HepG2 (cell line): ENCODE measurements around the gene DHH. TPM values are rescaled to one million over a fixed set of nuclear protein-coding genes. Genes with fewer than 3 reads are reported as not detected.

Experiments
- ARNT2 ChIP-seq: sonication (generic); formaldehyde crosslinking; IDR thresholded peaks from 2 replicates; pipeline ENCODE4 v1.8.0; 2022; ENCODE audit warnings: mild to moderate bottlenecking, low read depth, missing genetic modification reagents, moderate library complexity
- ETV6 ChIP-seq: sonication (generic); formaldehyde crosslinking; conservative IDR thresholded peaks from 2 replicates; pipeline ENCODE4 v1.4.0; 2020; ENCODE audit warnings: missing genetic modification reagents
- GTF3A ChIP-seq: sonication (generic); formaldehyde crosslinking; conservative IDR thresholded peaks from 2 replicates; pipeline ENCODE4 v1.4.0; 2020; ENCODE audit warnings: mild to moderate bottlenecking, missing genetic modification reagents
- HOXD1 ChIP-seq: sonication (generic); formaldehyde crosslinking; IDR thresholded peaks from 2 replicates; pipeline ENCODE4 v1.5.0; 2020; ENCODE audit warnings: missing genetic modification reagents
- KDM5B ChIP-seq: sonication (generic); formaldehyde crosslinking; IDR thresholded peaks from 2 replicates; pipeline ENCODE4 v1.4.0; 2020; ENCODE audit warnings: missing genetic modification reagents, mild to moderate bottlenecking, borderline replicate concordance
- MAFG ChIP-seq: sonication (generic); formaldehyde crosslinking; IDR thresholded peaks from 2 replicates; pipeline ENCODE4 v1.5.1; 2020; ENCODE audit warnings: mild to moderate bottlenecking, missing genetic modification reagents
- MEF2D ChIP-seq: sonication (generic); formaldehyde crosslinking; IDR thresholded peaks from 2 replicates; pipeline ENCODE4 v1.5.1; 2020; ENCODE audit warnings: mild to moderate bottlenecking, missing genetic modification reagents
- MTF1 ChIP-seq: sonication (generic); formaldehyde crosslinking; IDR thresholded peaks from 2 replicates; pipeline ENCODE4 v1.5.0; 2020; ENCODE audit warnings: missing genetic modification reagents
- NONO ChIP-seq, 2 experiments: fragments of 450-650 bp in 1 of 2; sonication (generic) in 1 of 2; formaldehyde crosslinking in 1 of 2; IDR thresholded peaks in 1 of 2; conservative IDR thresholded peaks in 1 of 2; 2 replicates each; pipeline versions ENCODE4 v1.6.1 to v1.8.0; 2017 to 2022; ENCODE audit warnings: mild to moderate bottlenecking in 1 of 2, missing genetic modification reagents in 1 of 2, moderate library complexity in 1 of 2
- NPAS2 ChIP-seq: sonication (generic); formaldehyde crosslinking; IDR thresholded peaks from 2 replicates; pipeline ENCODE4 v1.8.0; 2022; ENCODE audit warnings: mild to moderate bottlenecking, missing genetic modification reagents, borderline replicate concordance
- ONECUT2 ChIP-seq: sonication (generic); formaldehyde crosslinking; IDR thresholded peaks from 2 replicates; pipeline ENCODE4 v1.4.0; 2020; ENCODE audit warnings: missing genetic modification reagents
- PAWR ChIP-seq: sonication (generic); formaldehyde crosslinking; IDR thresholded peaks from 2 replicates; pipeline ENCODE4 v1.4.0; 2020; ENCODE audit warnings: missing genetic modification reagents, mild to moderate bottlenecking, borderline replicate concordance
- POLR2G ChIP-seq: fragments of 200-400 bp; formaldehyde crosslinking; IDR thresholded peaks from 2 replicates; pipeline ENCODE4 v1.6.1; 2018; ENCODE audit warnings: mild to moderate bottlenecking, low read depth, low read length, moderate library complexity
- SOX5 ChIP-seq: IDR thresholded peaks from 2 replicates; pipeline ENCODE4 v1.6.1; 2016; ENCODE audit warnings: borderline replicate concordance
- TARDBP ChIP-seq: sonication (generic); formaldehyde crosslinking; IDR thresholded peaks from 2 replicates; pipeline ENCODE4 v1.8.0; 2022; ENCODE audit warnings: mild to moderate bottlenecking, missing genetic modification reagents
- TCF12 ChIP-seq, 2 experiments: fragments of 450-650 bp in 1 of 2; sonication (generic) in 1 of 2; formaldehyde crosslinking in 1 of 2; IDR thresholded peaks; 2 replicates each; pipeline versions ENCODE4 v1.6.1 to v1.8.0; 2017 to 2022; ENCODE audit warnings: antibody characterized with exemption in 1 of 2, mild to moderate bottlenecking in 1 of 2, missing genetic modification reagents in 1 of 2, moderate library complexity in 1 of 2
- THAP7 ChIP-seq: sonication (generic); formaldehyde crosslinking; IDR thresholded peaks from 2 replicates; pipeline ENCODE4 v1.8.1; 2023; ENCODE audit warnings: mild to moderate bottlenecking, missing genetic modification reagents
- ZC3H13 ChIP-seq: sonication (generic); formaldehyde crosslinking; IDR thresholded peaks from 2 replicates; pipeline ENCODE4 v1.8.1; 2023; ENCODE audit warnings: mild to moderate bottlenecking, missing genetic modification reagents, moderate library complexity
- ZNF329 ChIP-seq: sonication (generic); formaldehyde crosslinking; IDR thresholded peaks from 2 replicates; pipeline ENCODE4 v1.9.0; 2021; ENCODE audit warnings: low read depth, mild to moderate bottlenecking, missing genetic modification reagents
- ZNF510 ChIP-seq: sonication (generic); formaldehyde crosslinking; IDR thresholded peaks from 2 replicates; pipeline ENCODE4 v1.4.0; 2020; ENCODE audit warnings: low read depth, mild to moderate bottlenecking, missing genetic modification reagents
- ZNF543 ChIP-seq: sonication (generic); formaldehyde crosslinking; IDR thresholded peaks from 2 replicates; pipeline ENCODE4 v1.4.0; 2020; ENCODE audit warnings: mild to moderate bottlenecking, missing genetic modification reagents
- ZNF557 ChIP-seq: sonication (generic); formaldehyde crosslinking; IDR thresholded peaks from 2 replicates; pipeline ENCODE4 v1.4.0; 2020; ENCODE audit warnings: missing genetic modification reagents
- ZNF761 ChIP-seq: sonication (generic); formaldehyde crosslinking; conservative IDR thresholded peaks from 2 replicates; pipeline ENCODE4 v1.4.0; 2020; ENCODE audit warnings: mild to moderate bottlenecking, missing genetic modification reagents
- ZNF782 ChIP-seq: sonication (generic); formaldehyde crosslinking; IDR thresholded peaks from 2 replicates; pipeline ENCODE4 v1.4.0; 2020; ENCODE audit warnings: missing genetic modification reagents, mild to moderate bottlenecking, borderline replicate concordance
- polyA plus RNA-seq, 8 experiments: library from polyadenylated mRNA; depleted of rRNA in 3 of 8; stranded (reverse) in 7 of 8; unstranded in 1 of 8; fragments of >200 nt; fragmentation: Illumina TruSeq in 4 of 8; extraction: Trizol in 4 of 8; gene quantifications; 2 replicates each; pipeline versions ENCODE4 v1.2.1 to v1.2.3, GENCODE V29; 2011 to 2016; ENCODE audit warnings: low read depth in 4 of 8, missing spikeins in 1 of 8, mixed read lengths in 1 of 8; ENCODE audit not compliant: insufficient read depth in 1 of 8
- total RNA-seq, 5 experiments: library from RNA; depleted of rRNA; stranded (reverse); fragments of >200 nt; fragmentation: Illumina TruSeq; extraction: Trizol; gene quantifications; 2 replicates each; pipeline ENCODE4 v1.2.3, GENCODE V29; 2016; ENCODE audit warnings: low read depth in 1 of 5
- TF ChIP-seq, protein P1 (sequence below), 2 experiments: sonication (generic) in 1 of 2; formaldehyde crosslinking in 1 of 2; IDR thresholded peaks; 2 replicates each; pipeline versions ENCODE4 v1.5.1 to v1.6.1; 2011 to 2020; ENCODE audit warnings: borderline replicate concordance in 1 of 2, low read depth in 1 of 2, low read length in 1 of 2, mild to moderate bottlenecking in 1 of 2, missing genetic modification reagents in 1 of 2, moderate library complexity in 1 of 2

Gene DHH
- total and polyA plus RNA-seq, 2 of the 13 experiments (the other 11 are each of a cell fraction or from before 2014, with no cell fraction given), result not detected

DNA sequence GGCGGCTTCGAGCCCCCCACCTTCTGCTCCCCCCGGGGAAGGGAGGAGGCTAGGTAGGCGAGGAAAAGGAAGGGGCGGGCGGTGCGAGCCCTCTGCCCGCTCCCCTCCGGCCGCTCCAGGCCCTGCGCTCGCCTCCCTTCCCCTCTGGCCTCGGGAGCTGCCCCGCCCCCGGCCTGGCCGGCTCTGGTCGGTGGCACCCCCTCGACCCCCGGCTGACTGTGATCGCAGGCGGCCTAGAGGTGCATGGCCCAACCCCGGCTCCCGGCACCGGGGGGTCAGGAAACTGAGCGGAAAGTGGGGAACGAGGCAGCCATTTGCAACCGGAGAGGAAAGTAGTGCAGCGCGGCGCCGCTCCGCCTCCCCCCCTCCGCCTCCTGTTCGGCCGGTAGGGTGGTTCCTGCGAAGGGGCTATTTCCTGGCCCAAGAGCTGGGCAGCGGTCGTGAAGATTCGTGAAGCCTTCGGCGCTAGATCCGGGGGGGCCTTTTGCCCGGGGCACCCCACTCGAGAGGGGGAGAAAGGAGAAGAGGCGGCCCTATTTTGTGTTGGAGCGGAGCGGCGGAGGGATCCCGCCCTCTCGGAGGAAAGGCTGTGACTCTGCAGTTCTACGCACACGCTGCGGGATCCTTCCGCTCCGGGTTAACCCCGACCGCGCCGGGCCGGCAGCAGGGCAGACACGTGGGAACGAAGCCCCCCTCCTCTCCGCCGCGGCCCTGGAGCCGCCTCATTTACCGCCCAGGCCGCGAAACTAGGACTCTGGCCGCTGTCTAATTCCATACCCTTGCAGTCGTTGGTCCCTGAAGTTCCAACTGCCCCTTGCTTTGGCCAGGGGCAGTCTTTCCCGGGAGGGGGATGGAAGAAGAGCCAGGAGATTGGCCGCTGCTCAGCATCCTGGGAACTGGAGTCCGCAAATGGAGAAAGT lies 34.1 kb downstream of the DHH start, which contains the start of gene KMT2D (continued):
- TF ChIP-seq ZNF329 (CRISPR knock-in tag) (no peak; the same call in 1 of the 2 replicates), POLR2G (peak; percentile 80), NONO (IDR thresholded peaks at IDR 0.05) (no peak), NONO (CRISPR knock-in tag; conservative IDR thresholded peaks at IDR 0.05) (peak; percentile 88; the same call in 1 of the 2 replicates), ETV6 (CRISPR knock-in tag) (0 out of 2 replicates have a peak, but pooled peaks have one; percentile 47), KDM5B (CRISPR knock-in tag) (peak; percentile 88; the same call in 1 of the 2 replicates), PAWR (CRISPR knock-in tag) (no peak), GTF3A (CRISPR knock-in tag) (0 out of 2 replicates have a peak, but pooled peaks have one; percentile 57), ZNF543 (CRISPR knock-in tag) (0 out of 2 replicates have a peak, but pooled peaks have one; percentile 60), ONECUT2 (CRISPR knock-in tag) (no peak), THAP7 (no peak), ZNF510 (no peak; the same call in 1 of the 2 replicates), ZNF557 (no peak), ZNF761 (CRISPR knock-in tag) (no peak; the same call in 1 of the 2 replicates), ARNT2 (CRISPR knock-in tag) (peak; percentile 87), MAFG (CRISPR knock-in tag) (peak; percentile 82), TARDBP (peak; percentile 80; the same call in 1 of the 2 replicates), ZNF782 (CRISPR knock-in tag) (0 out of 2 replicates have a peak, but pooled peaks have one; percentile 25), MEF2D (peak; percentile 93), MTF1 (CRISPR knock-in tag) (no peak), SOX5 (no peak), TCF12 (IDR thresholded peaks at IDR 0.05) (no peak), TCF12 (CRISPR knock-in tag; IDR thresholded peaks at IDR 0.05) (peak; percentile 85; the same call in 1 of the 2 replicates), HOXD1 (peak; percentile 88), ZC3H13 (CRISPR knock-in tag) (peak; percentile 90), NPAS2 (no peak)
- TF ChIP-seq, protein P1, sequence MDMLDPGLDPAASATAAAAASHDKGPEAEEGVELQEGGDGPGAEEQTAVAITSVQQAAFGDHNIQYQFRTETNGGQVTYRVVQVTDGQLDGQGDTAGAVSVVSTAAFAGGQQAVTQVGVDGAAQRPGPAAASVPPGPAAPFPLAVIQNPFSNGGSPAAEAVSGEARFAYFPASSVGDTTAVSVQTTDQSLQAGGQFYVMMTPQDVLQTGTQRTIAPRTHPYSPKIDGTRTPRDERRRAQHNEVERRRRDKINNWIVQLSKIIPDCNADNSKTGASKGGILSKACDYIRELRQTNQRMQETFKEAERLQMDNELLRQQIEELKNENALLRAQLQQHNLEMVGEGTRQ (IDR thresholded peaks at IDR 0.05; ENCODE audit: low read depth, low read length), result no peak
- TF ChIP-seq, protein P1 (CRISPR knock-in tag; IDR thresholded peaks at IDR 0.05; ENCODE audit: borderline replicate concordance), result peak; percentile 60
